SK-N-SH (cell line): ENCODE results near the gene TMCO5A. TPM values are rescaled to one million over a fixed set of nuclear protein-coding genes. Genes with fewer than 3 reads are reported as not detected.

Source experiments
- CTCF ChIA-PET: fragments of 300-600, 350-600 bp; formaldehyde crosslinking; extraction: SDS; loops from one replicate; lab custom pipeline; 2021; lab: Yijun Ruan, JAX
- POLR2A ChIA-PET: fragments of 350-600 bp; sonication (Branson Sonifier 250); formaldehyde crosslinking; extraction: SDS; loops from one replicate; lab custom pipeline; 2020; ENCODE audit warnings: antibody characterized with exemption, inconsistent platforms; lab: Yijun Ruan, JAX
- DNase-seq: peaks from one replicate; pipeline ENCODE4 v3.0.0; 2012
- H2AFZ ChIP-seq: fragments of 200-600 bp; sonication (generic); 2 replicates; pipeline ENCODE4 v1.8.1; 2016; ENCODE audit warnings: antibody characterized with exemption, mild to moderate bottlenecking, low read depth
- H3F3A ChIP-seq: fragments of 200-600 bp; sonication (generic); replicated peaks from 2 replicates; pipeline ENCODE3; 2016; ENCODE audit warnings: antibody characterized with exemption, mild to moderate bottlenecking; ENCODE audit not compliant: insufficient read depth
- H3K27ac ChIP-seq, 2 experiments: fragments of 200-500 bp in 1 of 2; fragments of 200-600 bp in 1 of 2; sonication (Bioruptor generic) in 1 of 2; sonication (generic), shearing (Covaris generic) in 1 of 2; 2 replicates each; pipeline versions ENCODE4 v1.5.1 to v1.6.1; 2014 to 2016; ENCODE audit warnings: low read depth in 2 of 2, inconsistent platforms in 1 of 2, low read length in 1 of 2, mild to moderate bottlenecking in 1 of 2, mixed read lengths in 1 of 2
- H3K27me3 ChIP-seq: fragments of 200-600 bp; sonication (generic), shearing (Covaris generic); 2 replicates; pipeline ENCODE4 v1.6.1; 2016; ENCODE audit warnings: mixed run types; ENCODE audit not compliant: insufficient read depth
- H3K36me3 ChIP-seq, 2 experiments: fragments of 200-500 bp in 1 of 2; fragments of 200-600 bp in 1 of 2; sonication (Bioruptor generic) in 1 of 2; sonication (generic) in 1 of 2; replicated peaks in 1 of 2; 2 replicates each; pipeline versions ENCODE3 to v1.5.1; 2014 to 2016; ENCODE audit warnings: low read length in 1 of 2, mild to moderate bottlenecking in 1 of 2; ENCODE audit not compliant: insufficient read depth in 2 of 2, control insufficient read depth in 1 of 2
- H3K4me1 ChIP-seq, 2 experiments: fragments of 200-500 bp in 1 of 2; fragments of 200-600 bp in 1 of 2; sonication (Bioruptor generic) in 1 of 2; sonication (generic), shearing (Covaris generic) in 1 of 2; 2 replicates each; pipeline versions ENCODE4 v1.5.1 to v1.6.1; 2014 to 2016; ENCODE audit warnings: low read depth in 1 of 2, low read length in 1 of 2, mixed run types in 1 of 2; ENCODE audit not compliant: insufficient read depth in 2 of 2, control insufficient read depth in 1 of 2
- H3K4me2 ChIP-seq: fragments of 200-600 bp; sonication (generic), shearing (Covaris generic); 2 replicates; pipeline ENCODE4 v1.6.1; 2017; ENCODE audit warnings: mixed run types
- H3K4me3 ChIP-seq, 2 experiments: fragments of 200-500 bp in 1 of 2; fragments of 200-600 bp in 1 of 2; sonication (Bioruptor generic) in 1 of 2; sonication (generic), shearing (Covaris generic) in 1 of 2; 2 replicates each; pipeline versions ENCODE4 v1.5.1 to v1.8.1; 2014 to 2016; ENCODE audit warnings: low read depth in 2 of 2, inconsistent platforms in 1 of 2, low read length in 1 of 2, mild to moderate bottlenecking in 1 of 2, mixed read lengths in 1 of 2, moderate library complexity in 1 of 2
- H3K79me2 ChIP-seq: fragments of 200-600 bp; sonication (generic); 2 replicates; pipeline ENCODE4 v1.8.1; 2017; ENCODE audit warnings: mild to moderate bottlenecking; ENCODE audit not compliant: insufficient read depth
- H3K9ac ChIP-seq: fragments of 200-600 bp; sonication (generic); 2 replicates; pipeline ENCODE4 v1.6.1; 2017; ENCODE audit warnings: mixed run types
- H3K9me2 ChIP-seq: fragments of 200-600 bp; sonication (generic); 2 replicates; pipeline ENCODE4 v1.6.1; 2017; ENCODE audit warnings: mixed run types
- H3K9me3 ChIP-seq: fragments of 200-600 bp; sonication (generic); 2 replicates; pipeline ENCODE4 v1.6.1; 2017; ENCODE audit warnings: mixed run types, mild to moderate bottlenecking, moderate library complexity
- H4K20me1 ChIP-seq: fragments of 200-600 bp; sonication (generic); 2 replicates; pipeline ENCODE4 v1.6.1; 2017; ENCODE audit warnings: mild to moderate bottlenecking, mixed run types; ENCODE audit not compliant: insufficient read depth
- CHD2 ChIP-seq: fragments of 150-350 bp; IDR thresholded peaks from 2 replicates; pipeline ENCODE4 v1.6.1; 2018; ENCODE audit warnings: low read length; ENCODE audit not compliant: partially characterized antibody
- FOSL2 ChIP-seq: IDR thresholded peaks from 2 replicates; pipeline ENCODE4 v1.4.0; 2012; ENCODE audit warnings: low read depth, mild to moderate bottlenecking, moderate library complexity, borderline replicate concordance
- GABPA ChIP-seq: IDR thresholded peaks from 2 replicates; pipeline ENCODE4 v1.4.0; 2012; ENCODE audit warnings: low read depth, mild to moderate bottlenecking
- JUND ChIP-seq: IDR thresholded peaks from 2 replicates; pipeline ENCODE4 v1.4.0; 2012
- MAX ChIP-seq: IDR thresholded peaks from 2 replicates; pipeline ENCODE4 v1.4.0; 2012; ENCODE audit warnings: low read depth
- MXI1 ChIP-seq: IDR thresholded peaks from 2 replicates; pipeline ENCODE4 v1.6.1; 2012; ENCODE audit warnings: mild to moderate bottlenecking, low read depth, low read length, improper control_type of control experiment
- NRF1 ChIP-seq: IDR thresholded peaks from 2 replicates; pipeline ENCODE4 v1.6.1; 2012; ENCODE audit warnings: low read depth, mild to moderate bottlenecking, low read length
- POLR2AphosphoS5 ChIP-seq: IDR thresholded peaks from 2 replicates; pipeline ENCODE4 v1.6.1; 2012; ENCODE audit warnings: low read depth, low read length
- RAD21 ChIP-seq: IDR thresholded peaks from 2 replicates; pipeline ENCODE4 v1.6.1; 2012; ENCODE audit warnings: mild to moderate bottlenecking, low read length
- RFX5 ChIP-seq: IDR thresholded peaks from 2 replicates; pipeline ENCODE4 v1.6.1; 2012; ENCODE audit warnings: mild to moderate bottlenecking, improper control_type of control experiment, low read length
- SMC3 ChIP-seq: IDR thresholded peaks from 2 replicates; pipeline ENCODE4 v1.6.1; 2012; ENCODE audit warnings: low read depth, low read length, improper control_type of control experiment
- TCF12 ChIP-seq: IDR thresholded peaks from 2 replicates; pipeline ENCODE4 v1.4.0; 2012
- USF2 ChIP-seq: fragments of 150-350 bp; IDR thresholded peaks from 2 replicates; pipeline ENCODE4 v1.6.1; 2017; ENCODE audit warnings: antibody characterized with exemption, low read length, low read depth, borderline replicate concordance
- YY1 ChIP-seq: IDR thresholded peaks from 2 replicates; pipeline ENCODE4 v1.4.0; 2012; ENCODE audit warnings: low read depth, mild to moderate bottlenecking
- ZBTB33 ChIP-seq: IDR thresholded peaks from 2 replicates; pipeline ENCODE4 v1.4.0; 2012; ENCODE audit warnings: low read depth, borderline replicate concordance
- WGBS: methylation state at CpG from one replicate; pipeline ENCODE4 v1.1.6; 2017; ENCODE audit warnings: low lambda C conversion rate; 5-methylcytosine and 5-hydroxymethylcytosine counted together
- polyA plus RNA-seq, 3 experiments: library from polyadenylated mRNA; depleted of rRNA; stranded (reverse); fragments of >200 nt; gene quantifications; 2 replicates each; pipeline ENCODE4 v1.2.3, GENCODE V29; 2012
- TF ChIP-seq, protein P1 (sequence below): fragments of 150-350 bp; IDR thresholded peaks from 2 replicates; pipeline ENCODE4 v1.6.1; 2016; ENCODE audit warnings: mild to moderate bottlenecking, low read depth, low read length
- TF ChIP-seq, protein P2 (sequence below): IDR thresholded peaks from 2 replicates; pipeline ENCODE4 v1.4.0; 2012; ENCODE audit warnings: low read depth, borderline replicate concordance

TMCO5A gene
- polyA plus RNA-seq, 1 of the 3 experiments (the other 2 are of a cell fraction): not detected

DNA sequence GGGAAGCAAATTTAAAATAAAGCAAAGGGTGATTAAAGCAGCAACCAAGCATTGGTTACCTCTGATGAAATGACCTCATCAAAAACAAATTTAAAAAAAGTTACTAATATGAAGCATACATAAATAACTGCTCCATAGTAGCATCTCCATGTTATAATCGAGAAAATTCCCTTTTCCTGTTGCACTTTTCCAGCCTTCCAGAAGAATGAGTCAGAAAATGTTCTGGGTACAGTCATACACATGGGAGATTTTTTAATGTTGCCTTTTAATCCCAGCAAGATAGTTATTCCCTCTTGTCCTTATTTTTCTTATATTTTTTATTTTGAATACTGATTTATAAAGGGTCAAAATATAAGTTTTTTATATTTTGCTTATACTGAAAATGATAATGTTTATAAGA lies 2.6 kb upstream of the TMCO5A start:
- CTCF ChIA-PET: interaction anchor here (0.6 to 0.7 kb wide), 2 partner anchors 457 to 837 kb away, joined by 3 read pairs; no protein-coding TSS in a partner anchor

GRCh38 chr15:37932549-37932948 lies 1.9 kb upstream of the TMCO5A start:
- no peak for DNase-seq
- Histone ChIP-seq H3K9ac (no peak overlapping the region), H3K79me2 (no peaks in the 10 kb centered on the region), H2AFZ (no peak overlapping the region; the same call in none of the 2 replicates), H3K9me3 (no peaks in the 10 kb centered on the region), H3K9me2 (no peaks in the 10 kb centered on the region; the same call in 1 of the 2 replicates), H3K4me1 (no peaks in the 10 kb centered on the region), H3K36me3 (no peaks in the 10 kb centered on the region), H3F3A (no peaks in the 10 kb centered on the region), H4K20me1 (no peaks in the 10 kb centered on the region), H3K4me2 (no peak overlapping the region), H3K4me3 (no peak overlapping the region), H3K27me3 (no peaks in the 10 kb centered on the region), H3K27ac (no peak overlapping the region)
- WGBS: 58% methylated on average over 3 of the region's 3 CpGs
- ChIA-PET POLR2A (no interaction called here), CTCF (no interaction called here)
- no peak for TF ChIP-seq YY1
- no peak for TF ChIP-seq RAD21
- TF ChIP-seq CHD2: no peak
- TF ChIP-seq TCF12: no peak
- TF ChIP-seq, protein P1, sequence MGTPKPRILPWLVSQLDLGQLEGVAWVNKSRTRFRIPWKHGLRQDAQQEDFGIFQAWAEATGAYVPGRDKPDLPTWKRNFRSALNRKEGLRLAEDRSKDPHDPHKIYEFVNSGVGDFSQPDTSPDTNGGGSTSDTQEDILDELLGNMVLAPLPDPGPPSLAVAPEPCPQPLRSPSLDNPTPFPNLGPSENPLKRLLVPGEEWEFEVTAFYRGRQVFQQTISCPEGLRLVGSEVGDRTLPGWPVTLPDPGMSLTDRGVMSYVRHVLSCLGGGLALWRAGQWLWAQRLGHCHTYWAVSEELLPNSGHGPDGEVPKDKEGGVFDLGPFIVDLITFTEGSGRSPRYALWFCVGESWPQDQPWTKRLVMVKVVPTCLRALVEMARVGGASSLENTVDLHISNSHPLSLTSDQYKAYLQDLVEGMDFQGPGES: no peak
- TF ChIP-seq MXI1: no peak
- TF ChIP-seq USF2: no peak
- TF ChIP-seq ZBTB33: no peak
- TF ChIP-seq NRF1: no peak
- no peak for TF ChIP-seq GABPA
- TF ChIP-seq, protein P2, sequence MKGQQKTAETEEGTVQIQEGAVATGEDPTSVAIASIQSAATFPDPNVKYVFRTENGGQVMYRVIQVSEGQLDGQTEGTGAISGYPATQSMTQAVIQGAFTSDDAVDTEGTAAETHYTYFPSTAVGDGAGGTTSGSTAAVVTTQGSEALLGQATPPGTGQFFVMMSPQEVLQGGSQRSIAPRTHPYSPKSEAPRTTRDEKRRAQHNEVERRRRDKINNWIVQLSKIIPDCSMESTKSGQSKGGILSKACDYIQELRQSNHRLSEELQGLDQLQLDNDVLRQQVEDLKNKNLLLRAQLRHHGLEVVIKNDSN: no peak
- TF ChIP-seq RFX5: no peak
- TF ChIP-seq MAX: no peak
- no peak for TF ChIP-seq SMC3
- no peak for TF ChIP-seq POLR2AphosphoS5

More for the DNA sequence above, 2.6 kb upstream of the TMCO5A start:
- Histone ChIP-seq H2AFZ (0 out of 2 replicates have a peak overlapping the region, but pooled peaks have one; percentile 19), H3K4me3 (no peak overlapping the region), H3K27ac (peak overlapping the region in 1 of 2 experiments; percentile 39; a peak in 2 of 4 replicates), H3K4me2 (no peak overlapping the region), H3K9ac (no peak overlapping the region), H3K36me3 (no peaks in the 10 kb centered on the region), H3F3A (no peaks in the 10 kb centered on the region), H3K9me2 (no peaks in the 10 kb centered on the region; the same call in 1 of the 2 replicates), H3K79me2 (no peaks in the 10 kb centered on the region), H3K27me3 (no peaks in the 10 kb centered on the region), H4K20me1 (no peaks in the 10 kb centered on the region), H3K9me3 (no peaks in the 10 kb centered on the region), H3K4me1 (no peaks in the 10 kb centered on the region)
- POLR2A ChIA-PET: no interaction called here
- 7% methylated on average over 1 of the region's 1 CpG for WGBS
- TF ChIP-seq JUND: peak; percentile 28; the same call in 1 of the 2 replicates
- peak; percentile 53; the same call in 1 of the 2 replicates for TF ChIP-seq FOSL2
- TF ChIP-seq, protein P2: no peak
- no peak for TF ChIP-seq CHD2
- DNase-seq: no peak
